Esophagus squamous epithelium (tissue), 4 donors: Measurements from ENCODE around the gene CCT4.
A peak's percentile ranks its signal among the peaks of the same experiment; 100 is the strongest.

Experiments
- POLR2A ChIP-seq, 4 donors: fragments of 450-650 bp; IDR thresholded peaks; one replicate each; pipeline ENCODE4 v1.6.1; 2017; ENCODE audit warnings: antibody characterized with exemption in 4 of 4, mild to moderate bottlenecking in 4 of 4, moderate library complexity in 3 of 4
- TF ChIP-seq, protein P1 (sequence below), 6 experiments: fragments of 450-650 bp in 4 of 6; fragments of 200-600 bp in 2 of 6; sonication (generic) in 2 of 6; IDR thresholded peaks; one replicate each; pipeline ENCODE4 v1.5.1; 2016 to 2019; ENCODE audit warnings: antibody characterized with exemption in 6 of 6, mild to moderate bottlenecking in 4 of 6, moderate library complexity in 4 of 6

GRCh38 chr2:61854564-61855317, 33.7 kb downstream of the CCT4 start:
- TF ChIP-seq, protein P1, sequence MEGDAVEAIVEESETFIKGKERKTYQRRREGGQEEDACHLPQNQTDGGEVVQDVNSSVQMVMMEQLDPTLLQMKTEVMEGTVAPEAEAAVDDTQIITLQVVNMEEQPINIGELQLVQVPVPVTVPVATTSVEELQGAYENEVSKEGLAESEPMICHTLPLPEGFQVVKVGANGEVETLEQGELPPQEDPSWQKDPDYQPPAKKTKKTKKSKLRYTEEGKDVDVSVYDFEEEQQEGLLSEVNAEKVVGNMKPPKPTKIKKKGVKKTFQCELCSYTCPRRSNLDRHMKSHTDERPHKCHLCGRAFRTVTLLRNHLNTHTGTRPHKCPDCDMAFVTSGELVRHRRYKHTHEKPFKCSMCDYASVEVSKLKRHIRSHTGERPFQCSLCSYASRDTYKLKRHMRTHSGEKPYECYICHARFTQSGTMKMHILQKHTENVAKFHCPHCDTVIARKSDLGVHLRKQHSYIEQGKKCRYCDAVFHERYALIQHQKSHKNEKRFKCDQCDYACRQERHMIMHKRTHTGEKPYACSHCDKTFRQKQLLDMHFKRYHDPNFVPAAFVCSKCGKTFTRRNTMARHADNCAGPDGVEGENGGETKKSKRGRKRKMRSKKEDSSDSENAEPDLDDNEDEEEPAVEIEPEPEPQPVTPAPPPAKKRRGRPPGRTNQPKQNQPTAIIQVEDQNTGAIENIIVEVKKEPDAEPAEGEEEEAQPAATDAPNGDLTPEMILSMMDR (IDR thresholded peaks at IDR 0.05) = peak in 2 of 6 experiments; percentile 22
- TF ChIP-seq POLR2A (IDR thresholded peaks at IDR 0.05) = no peak
